RCC 7860 (cell line): ENCODE data around the gene NR1H3.
"Not testable (repeated sequence)": the region's sequence is repeated elsewhere in the genome, so short reads cannot be mapped to it uniquely, and the experiment has no call there.

ENCODE experiments used
- DNase-seq: peaks from one replicate; pipeline ENCODE4 v3.0.0-alpha.2; 2015; ENCODE audit warnings: low spot score
- FAIRE-seq: peaks from 2 replicates; lab custom pipeline; 2012; peaks lifted over from hg19 to GRCh38; lab: Jason Lieb, UNC

The NR1H3 gene

DNA sequence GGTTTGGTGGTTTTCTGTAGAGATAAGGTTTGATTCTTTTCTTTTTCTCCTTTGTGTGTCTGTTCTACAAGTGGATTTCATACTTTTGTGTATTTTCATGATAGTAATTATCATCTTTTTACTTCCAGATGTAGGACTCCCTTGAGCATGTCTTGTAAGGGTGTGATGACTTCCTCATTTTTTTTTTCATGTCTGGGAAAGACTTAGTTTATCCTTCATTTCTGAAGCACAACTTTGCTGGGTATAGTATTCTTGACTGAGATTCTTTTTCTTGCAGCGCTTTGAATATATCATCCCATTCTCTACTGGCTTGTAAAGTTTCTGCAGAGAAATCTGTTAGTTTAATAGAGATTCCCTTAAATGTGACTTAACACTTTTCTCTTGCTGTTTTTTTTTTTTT lies 45.1 kb downstream of the NR1H3 start:
- no peak for FAIRE-seq
- DNase-seq = no peak

- DNase-seq (no peak), FAIRE-seq (no peak)
Observed at GRCh38 chr11:47305734-47306483, 48.1 kb downstream of the NR1H3 start.

DNA sequence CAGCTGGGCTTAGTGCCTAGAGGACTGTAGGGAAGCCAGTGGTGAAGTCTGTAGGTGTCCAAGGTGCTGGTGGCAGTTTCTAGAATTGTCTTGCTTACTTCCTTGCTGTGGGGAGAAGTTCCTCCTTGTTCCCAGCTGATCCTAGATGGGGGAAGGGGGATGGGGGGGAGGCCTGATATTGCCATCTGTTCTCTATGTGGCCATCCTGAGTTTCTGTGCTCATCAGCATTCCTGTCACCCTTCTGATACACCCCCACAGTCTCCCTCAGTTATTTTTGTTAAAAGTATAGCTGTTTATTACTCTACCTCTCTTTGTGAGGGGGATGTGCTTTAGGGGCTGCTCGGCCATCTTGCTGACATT lies 48.7 kb downstream of the NR1H3 start:
- FAIRE-seq (no peak), DNase-seq (no peak)

DNA sequence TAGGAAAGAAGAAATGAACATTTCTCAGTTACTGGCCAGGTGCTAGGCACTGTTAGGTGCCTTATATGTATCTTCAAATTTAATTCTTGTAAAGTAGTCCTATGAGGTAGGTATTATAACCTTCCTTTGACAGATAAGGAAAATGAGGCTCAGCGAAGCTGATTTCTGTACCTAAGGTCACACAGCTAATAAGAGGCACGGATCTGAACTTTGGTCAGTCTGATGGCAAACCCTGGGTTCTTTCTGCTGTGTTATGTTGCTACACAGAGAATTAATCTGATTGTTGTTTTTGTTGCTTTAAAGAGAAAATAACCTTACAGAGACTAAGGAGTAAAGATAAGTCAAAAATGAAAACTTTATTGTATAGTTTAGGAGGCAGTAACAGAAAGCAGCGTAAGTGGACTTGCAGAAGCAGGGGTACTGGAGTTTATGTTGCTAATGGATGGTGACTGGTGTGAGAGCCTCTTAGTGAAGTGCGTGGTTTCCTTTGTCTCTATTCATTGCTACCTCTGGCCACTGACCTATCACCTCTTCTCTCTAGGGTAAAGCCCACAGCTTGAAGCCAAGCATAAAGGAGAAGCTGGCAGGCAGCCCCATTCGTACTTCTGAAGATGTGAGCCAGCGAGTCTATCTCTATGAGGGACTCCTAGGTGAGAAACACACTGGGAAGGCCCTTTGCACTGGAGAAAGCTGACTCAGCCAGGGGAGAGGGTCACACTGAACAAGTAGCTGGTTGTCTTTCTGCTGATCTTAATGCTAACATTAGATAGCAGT lies 50.4 kb downstream of the NR1H3 start:
- no peak for FAIRE-seq
- no peak for DNase-seq

DNA sequence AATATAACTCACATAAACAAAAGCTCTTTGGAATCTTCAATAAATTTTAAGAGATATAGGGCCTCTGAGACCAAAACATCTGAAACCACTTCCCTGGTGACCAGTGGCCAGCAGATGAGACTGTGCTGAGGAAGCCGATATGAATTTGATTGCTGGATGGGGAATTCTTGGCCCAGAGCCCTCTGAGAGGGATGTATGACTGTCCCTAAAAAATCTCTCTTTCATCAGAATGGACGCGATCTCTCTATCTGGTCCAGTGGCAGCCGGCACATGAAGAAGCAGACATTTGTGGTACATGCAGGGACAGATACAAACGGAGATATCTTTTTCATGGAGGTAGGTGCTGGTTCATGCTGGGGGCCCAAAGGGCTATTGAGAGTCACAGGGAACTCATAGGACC lies 57.2 kb downstream of the NR1H3 start:
- FAIRE-seq (no peak), DNase-seq (no peak)

GRCh38 chr11:47316501-47316900 lies 58.7 kb downstream of the NR1H3 start:
- not testable (repeated sequence) for FAIRE-seq

DNA sequence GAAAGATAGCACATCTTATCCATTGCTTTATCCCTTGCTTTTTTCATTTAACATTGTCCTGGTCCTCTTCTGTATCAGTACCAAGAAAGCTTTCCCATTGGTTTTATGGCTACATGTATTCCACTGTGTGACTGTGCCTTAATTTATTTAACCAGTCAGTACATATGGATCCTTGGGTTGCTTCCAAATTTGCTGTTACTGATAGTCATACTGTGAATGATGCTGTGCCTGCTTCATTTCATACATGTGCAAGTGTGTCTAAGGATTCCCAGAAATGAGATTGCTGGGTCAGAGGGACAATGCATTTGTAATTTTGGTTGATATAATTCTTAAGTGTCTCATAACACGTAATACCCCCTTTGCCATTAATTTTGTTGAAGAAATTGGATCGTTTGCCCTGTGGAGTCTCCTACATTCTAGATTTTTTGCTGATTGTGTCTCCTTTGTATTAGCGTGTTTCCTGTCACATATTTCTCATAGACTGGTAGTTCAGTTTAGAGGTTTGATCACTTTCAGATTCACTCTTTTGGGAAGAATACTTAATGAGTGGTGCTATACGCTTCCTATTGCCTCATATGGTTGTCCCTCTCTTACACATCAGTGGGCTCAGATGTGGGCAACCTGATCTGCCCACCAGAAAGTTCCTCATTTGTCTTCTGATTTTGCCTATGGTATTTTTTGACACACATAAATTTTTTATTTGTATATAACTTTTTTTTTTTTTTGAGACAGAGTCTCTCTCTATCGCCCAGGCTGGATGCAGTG lies 59.5 kb downstream of the NR1H3 start:
- DNase-seq = no peak
- no peak for FAIRE-seq

More at GRCh38 chr11:47316501-47316900, 58.7 kb downstream of the NR1H3 start:
- not testable (repeated sequence) for DNase-seq

- DNase-seq = no peak
- FAIRE-seq = no peak
Observed at GRCh38 chr11:47318166-47318565, 60.4 kb downstream of the NR1H3 start.
